Activated naive CD8-positive, alpha-beta T cell treated with anti-CD3 and anti-CD28 coated beads for 36 hours (primary cell): Measurements from ENCODE around the gene DNAH14. TPM values are rescaled to one million over a fixed set of nuclear protein-coding genes. Genes with fewer than 3 reads are reported as not detected.
A peak's percentile ranks its signal among the peaks of the same experiment; 100 is the strongest.
"Not testable (repeated sequence)": the region's sequence is repeated elsewhere in the genome, so short reads cannot be mapped to it uniquely, and the experiment has no call there.

ENCODE experiments used
- DNase-seq: peaks from one replicate; pipeline ENCODE4 v3.0.0; 2021
- H3K27ac Mint-ChIP-seq: one replicate; pipeline ENCODE4 v1.8.0; 2022; ENCODE audit warnings: mild to moderate bottlenecking, moderate library complexity, mixed read lengths
- H3K27me3 Mint-ChIP-seq: one replicate; pipeline ENCODE4 v1.8.0; 2022; ENCODE audit warnings: mild to moderate bottlenecking, mixed read lengths
- H3K36me3 Mint-ChIP-seq: one replicate; pipeline ENCODE4 v1.8.0; 2021; ENCODE audit warnings: mild to moderate bottlenecking, mixed read lengths
- H3K4me1 Mint-ChIP-seq: one replicate; pipeline ENCODE4 v1.8.0; 2021; ENCODE audit warnings: mixed read lengths
- H3K4me3 Mint-ChIP-seq: one replicate; pipeline ENCODE4 v1.8.0; 2022; ENCODE audit warnings: mild to moderate bottlenecking, moderate library complexity, mixed read lengths
- H3K9me3 Mint-ChIP-seq: one replicate; pipeline ENCODE4 v1.8.0; 2022; ENCODE audit warnings: mixed read lengths
- total RNA-seq, 2 experiments: library from RNA; stranded (reverse); gene quantifications; one replicate each; pipeline ENCODE4 v1.2.3, GENCODE V29; 2021

DNAH14 gene
- total RNA-seq, 2 experiments from 2014 or later = 1.0 to 1.8 TPM

GRCh38 chr1:225121095-225121494 is 191.6 kb downstream of the DNAH14 start:
- H3K36me3 Mint-ChIP-seq = no peaks in the 10 kb centered on the region

GRCh38 chr1:225131869-225132268 is 202.4 kb downstream of the DNAH14 start:
- H3K4me1 Mint-ChIP-seq = no peaks in the 10 kb centered on the region
- H3K36me3 Mint-ChIP-seq = no peaks in the 10 kb centered on the region
- DNase-seq = no peak
- H3K4me3 Mint-ChIP-seq = no peak overlapping the region
- H3K9me3 Mint-ChIP-seq = peaks cover 18% of the 10 kb centered on the region
- H3K27me3 Mint-ChIP-seq = peaks cover 9% of the 10 kb centered on the region
- no peak overlapping the region for H3K27ac Mint-ChIP-seq

More at GRCh38 chr1:225121095-225121494, 191.6 kb downstream of the DNAH14 start:
- Mint-ChIP-seq H3K4me1 (no peaks in the 10 kb centered on the region), H3K27me3 (no peaks in the 10 kb centered on the region), H3K9me3 (no peaks in the 10 kb centered on the region), H3K27ac (no peak overlapping the region), H3K4me3 (no peak overlapping the region)
- DNase-seq = no peak

GRCh38 chr1:225137976-225138375 is 208.5 kb downstream of the DNAH14 start:
- Mint-ChIP-seq H3K9me3 (peaks cover 18% of the 10 kb centered on the region), H3K27me3 (peaks cover 18% of the 10 kb centered on the region), H3K36me3 (no peaks in the 10 kb centered on the region), H3K27ac (no peak overlapping the region), H3K4me3 (no peak overlapping the region), H3K4me1 (no peaks in the 10 kb centered on the region)
- DNase-seq = no peak

GRCh38 chr1:225143001-225143400 is 213.5 kb downstream of the DNAH14 start:
- DNase-seq = no peak
- Mint-ChIP-seq H3K4me1 (no peaks in the 10 kb centered on the region), H3K4me3 (no peak overlapping the region), H3K36me3 (no peaks in the 10 kb centered on the region), H3K27ac (no peak overlapping the region), H3K9me3 (no peaks in the 10 kb centered on the region), H3K27me3 (peaks cover 8% of the 10 kb centered on the region)

- Mint-ChIP-seq H3K4me1 (no peaks in the 10 kb centered on the region), H3K36me3 (no peaks in the 10 kb centered on the region), H3K9me3 (no peaks in the 10 kb centered on the region), H3K27ac (no peak overlapping the region), H3K27me3 (no peaks in the 10 kb centered on the region), H3K4me3 (no peak overlapping the region)
- DNase-seq = no peak
Observed at GRCh38 chr1:225146478-225146877, 217.0 kb downstream of the DNAH14 start.

- H3K27ac Mint-ChIP-seq, H3K4me1 Mint-ChIP-seq, DNase-seq, H3K4me3 Mint-ChIP-seq, H3K36me3 Mint-ChIP-seq, H3K27me3 Mint-ChIP-seq, H3K9me3 Mint-ChIP-seq: not testable (repeated sequence)
Observed at GRCh38 chr1:225147791-225148190, 218.3 kb downstream of the DNAH14 start.

GRCh38 chr1:225152061-225152460 is 222.6 kb downstream of the DNAH14 start:
- Mint-ChIP-seq H3K27me3 (no peaks in the 10 kb centered on the region), H3K4me3 (no peak overlapping the region), H3K36me3 (no peaks in the 10 kb centered on the region), H3K4me1 (peaks cover 7% of the 10 kb centered on the region), H3K27ac (no peak overlapping the region), H3K9me3 (no peaks in the 10 kb centered on the region)
- no peak for DNase-seq

- H3K4me3 Mint-ChIP-seq = no peak overlapping the region
- H3K36me3 Mint-ChIP-seq = no peaks in the 10 kb centered on the region
- no peak for DNase-seq
- H3K27ac Mint-ChIP-seq = no peak overlapping the region
- H3K9me3 Mint-ChIP-seq = no peaks in the 10 kb centered on the region
- peaks cover 7% of the 10 kb centered on the region for H3K4me1 Mint-ChIP-seq
- no peaks in the 10 kb centered on the region for H3K27me3 Mint-ChIP-seq
Observed at GRCh38 chr1:225155555-225155954, 226.1 kb downstream of the DNAH14 start.

- Mint-ChIP-seq H3K27me3 (peaks cover under 1% of the 10 kb centered on the region), H3K4me3 (no peak overlapping the region), H3K9me3 (no peaks in the 10 kb centered on the region), H3K36me3 (no peaks in the 10 kb centered on the region), H3K4me1 (peaks cover 7% of the 10 kb centered on the region), H3K27ac (no peak overlapping the region)
- DNase-seq = peak; percentile 2
Observed at GRCh38 chr1:225156254-225156653, 226.8 kb downstream of the DNAH14 start.

GRCh38 chr1:225158291-225158690 is 228.8 kb downstream of the DNAH14 start:
- Mint-ChIP-seq H3K27ac (no peak overlapping the region), H3K27me3 (peaks cover 9% of the 10 kb centered on the region), H3K4me3 (no peak overlapping the region), H3K4me1 (peaks cover 7% of the 10 kb centered on the region), H3K9me3 (no peaks in the 10 kb centered on the region), H3K36me3 (no peaks in the 10 kb centered on the region)
- DNase-seq = no peak

GRCh38 chr1:225159793-225160192 is 230.3 kb downstream of the DNAH14 start:
- H3K9me3 Mint-ChIP-seq = no peaks in the 10 kb centered on the region
- H3K4me1 Mint-ChIP-seq = peaks cover 7% of the 10 kb centered on the region
- H3K27me3 Mint-ChIP-seq = peaks cover 11% of the 10 kb centered on the region
- DNase-seq = no peak
- H3K27ac Mint-ChIP-seq = no peak overlapping the region
- no peaks in the 10 kb centered on the region for H3K36me3 Mint-ChIP-seq
- no peak overlapping the region for H3K4me3 Mint-ChIP-seq

GRCh38 chr1:225177409-225177808 is 247.9 kb downstream of the DNAH14 start:
- H3K27me3 Mint-ChIP-seq, H3K4me3 Mint-ChIP-seq, H3K36me3 Mint-ChIP-seq, H3K4me1 Mint-ChIP-seq, H3K27ac Mint-ChIP-seq, DNase-seq: not testable (repeated sequence)
- peaks cover 31% of the 10 kb centered on the region for H3K9me3 Mint-ChIP-seq

GRCh38 chr1:225179686-225180085 is 250.2 kb downstream of the DNAH14 start:
- DNase-seq = no peak
- Mint-ChIP-seq H3K9me3 (peaks cover 31% of the 10 kb centered on the region), H3K4me1 (no peaks in the 10 kb centered on the region), H3K27me3 (peaks cover 4% of the 10 kb centered on the region), H3K4me3 (no peak overlapping the region), H3K36me3 (peaks cover 2% of the 10 kb centered on the region), H3K27ac (no peak overlapping the region)

GRCh38 chr1:225182716-225183115 is 253.2 kb downstream of the DNAH14 start:
- Mint-ChIP-seq H3K4me1 (no peaks in the 10 kb centered on the region), H3K27me3 (peaks cover 4% of the 10 kb centered on the region), H3K27ac (no peak overlapping the region), H3K4me3 (no peak overlapping the region), H3K9me3 (peaks cover 25% of the 10 kb centered on the region), H3K36me3 (no peaks in the 10 kb centered on the region)
- DNase-seq = no peak

GRCh38 chr1:225191199-225191753 is 261.8 kb downstream of the DNAH14 start:
- Mint-ChIP-seq H3K4me3 (no peak overlapping the region), H3K4me1 (no peaks in the 10 kb centered on the region), H3K36me3 (peaks cover 2% of the 10 kb centered on the region), H3K9me3 (peaks cover 25% of the 10 kb centered on the region), H3K27me3 (peaks cover 7% of the 10 kb centered on the region), H3K27ac (no peak overlapping the region)
- DNase-seq = no peak

GRCh38 chr1:225201447-225201846 is 272.0 kb downstream of the DNAH14 start:
- peaks cover 5% of the 10 kb centered on the region for H3K9me3 Mint-ChIP-seq

More at GRCh38 chr1:225201447-225201846, 272.0 kb downstream of the DNAH14 start:
- Mint-ChIP-seq H3K4me1 (no peaks in the 10 kb centered on the region), H3K4me3 (no peak overlapping the region), H3K27ac (no peak overlapping the region), H3K27me3 (no peaks in the 10 kb centered on the region), H3K36me3 (no peaks in the 10 kb centered on the region)
- DNase-seq = no peak
